Psoas muscle (tissue), 8 donors: ENCODE data around the gene TEAD1. TPM values are rescaled to one million over a fixed set of nuclear protein-coding genes. Genes with fewer than 3 reads are reported as not detected.

ENCODE experiments used
- ATAC-seq, 4 donors: fragments of 200-7000 bp; cut with Tn5 transposase; one replicate each; pipeline ENCODE4 v1.9.1; 2020; ENCODE audit warnings: moderate library complexity in 3 of 4, mild to moderate bottlenecking in 2 of 4
- DNase-seq, 2 donors: peaks; one replicate each; pipeline ENCODE4 v3.0.0-alpha.2; 2020
- H3K27ac ChIP-seq: fragments of 200-600 bp; one replicate; pipeline ENCODE4 v1.8.0; 2022
- H3K27me3 ChIP-seq, 3 donors: fragments of 200-600 bp in 1 of 3; one replicate each; pipeline versions ENCODE4 v1.6.1 to v1.8.0; 2013 to 2022; ENCODE audit warnings: low read length in 2 of 3, mild to moderate bottlenecking in 2 of 3, moderate library complexity in 1 of 3; ENCODE audit not compliant: insufficient read depth in 3 of 3
- H3K36me3 ChIP-seq, 2 donors: fragments of 200-600 bp in 1 of 2; one replicate each; pipeline versions ENCODE4 v1.6.1 to v1.8.0; 2013 to 2022; ENCODE audit warnings: low read depth in 1 of 2, mild to moderate bottlenecking in 1 of 2, moderate library complexity in 1 of 2; ENCODE audit not compliant: insufficient read depth in 1 of 2
- H3K4me1 ChIP-seq: fragments of 200-600 bp; one replicate; pipeline ENCODE4 v1.8.0; 2022
- H3K4me3 ChIP-seq: fragments of 200-600 bp; one replicate; pipeline ENCODE4 v1.8.0; 2022; ENCODE audit warnings: mild to moderate bottlenecking
- H3K9me3 ChIP-seq: fragments of 200-600 bp; one replicate; pipeline ENCODE4 v1.8.0; 2022
- WGBS, 3 donors: extraction: QIAGEN DNeasy Blood & Tissue Kit; methylation state at CpG; one replicate each; pipeline versions ENCODE4 v1.1.6 to v1.1.7; 2013; 5-methylcytosine and 5-hydroxymethylcytosine counted together
- intact Hi-C, 2 donors: fragments of 100-400 bp; cut with DNase I; formaldehyde crosslinking; loops; one replicate each; pipeline versions ENCODE4 v1.11.0 to v1.14.2; 2022
- polyA plus RNA-seq, 3 donors: library from polyadenylated mRNA; stranded (reverse); fragments of 200-250 nt; gene quantifications; one replicate each; pipeline ENCODE4 v1.2.3, GENCODE V29; 2013
- total RNA-seq, 4 donors: library from RNA; stranded (reverse); fragmentation: NEBNext Ultra II Directional in 2 of 4; extraction: Animal tissue kit (Norgen Biotek cat#: 25700) in 2 of 4; gene quantifications; one replicate each; pipeline versions ENCODE4 v1.2.1 to v1.2.4, GENCODE V29; 2021 to 2023
- TF ChIP-seq, protein P1 (sequence below): fragments of 200-600 bp; IDR thresholded peaks from one replicate; pipeline ENCODE4 v1.8.0; 2022; ENCODE audit warnings: antibody characterized with exemption
- donor health status: healthy with polysubstance abuse.
- donor health status: DM: no; HTN: no; CAD: no; lungs with moderate emphysema.
- donor health status: Bipolar disorder and iron deficiency.
- donor health status: healthy.
- donor health status: DM: yes; HTN: yes; CAD: no.
- donor health status: DM: no; HTN: no; CAD: no.
- donor health status: DM: no; HTN: no; CAD: no.
- donor health status: DM: yes; HTN: yes; CAD: no.

The TEAD1 gene
- total and polyA plus RNA-seq, 7 donors: 11.3 to 178 (median 112) TPM

DNA sequence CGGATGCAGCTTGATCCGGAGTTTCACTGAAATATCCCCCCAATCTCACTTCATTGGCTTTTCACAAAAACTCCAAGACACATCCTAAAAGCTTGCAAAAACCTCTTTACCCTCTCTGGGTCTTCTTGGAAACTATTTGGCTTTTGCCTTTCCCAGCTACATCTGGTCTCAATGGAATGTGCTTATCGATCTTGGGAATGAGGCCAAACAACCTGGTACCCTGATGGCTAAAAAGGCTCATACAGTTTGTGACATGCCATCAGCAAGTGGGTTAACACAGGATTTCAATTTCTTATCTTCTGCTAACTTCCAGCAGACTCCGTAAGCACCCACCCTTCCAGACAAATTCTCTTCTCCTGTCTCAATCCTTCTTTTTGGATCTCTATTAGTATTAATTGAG, 45.9 kb upstream of the TEAD1 start:
- intact Hi-C loops: no loop called here
- DNase-seq (no peak), ATAC-seq (no peak)
- TF ChIP-seq, protein P1, sequence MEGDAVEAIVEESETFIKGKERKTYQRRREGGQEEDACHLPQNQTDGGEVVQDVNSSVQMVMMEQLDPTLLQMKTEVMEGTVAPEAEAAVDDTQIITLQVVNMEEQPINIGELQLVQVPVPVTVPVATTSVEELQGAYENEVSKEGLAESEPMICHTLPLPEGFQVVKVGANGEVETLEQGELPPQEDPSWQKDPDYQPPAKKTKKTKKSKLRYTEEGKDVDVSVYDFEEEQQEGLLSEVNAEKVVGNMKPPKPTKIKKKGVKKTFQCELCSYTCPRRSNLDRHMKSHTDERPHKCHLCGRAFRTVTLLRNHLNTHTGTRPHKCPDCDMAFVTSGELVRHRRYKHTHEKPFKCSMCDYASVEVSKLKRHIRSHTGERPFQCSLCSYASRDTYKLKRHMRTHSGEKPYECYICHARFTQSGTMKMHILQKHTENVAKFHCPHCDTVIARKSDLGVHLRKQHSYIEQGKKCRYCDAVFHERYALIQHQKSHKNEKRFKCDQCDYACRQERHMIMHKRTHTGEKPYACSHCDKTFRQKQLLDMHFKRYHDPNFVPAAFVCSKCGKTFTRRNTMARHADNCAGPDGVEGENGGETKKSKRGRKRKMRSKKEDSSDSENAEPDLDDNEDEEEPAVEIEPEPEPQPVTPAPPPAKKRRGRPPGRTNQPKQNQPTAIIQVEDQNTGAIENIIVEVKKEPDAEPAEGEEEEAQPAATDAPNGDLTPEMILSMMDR: no peak
- peaks cover 12% of the 10 kb centered on the region for H3K9me3 ChIP-seq
- H3K4me1 ChIP-seq: no peaks in the 10 kb centered on the region
- no peak overlapping the region for H3K27ac ChIP-seq
- H3K4me3 ChIP-seq: no peak overlapping the region
- no peaks in the 10 kb centered on the region for H3K27me3 ChIP-seq
- H3K36me3 ChIP-seq: no peaks in the 10 kb centered on the region
- WGBS, 3 donors: 67 to 77% (median 74%) methylated on average over 4 of the region's 4 CpGs

DNA sequence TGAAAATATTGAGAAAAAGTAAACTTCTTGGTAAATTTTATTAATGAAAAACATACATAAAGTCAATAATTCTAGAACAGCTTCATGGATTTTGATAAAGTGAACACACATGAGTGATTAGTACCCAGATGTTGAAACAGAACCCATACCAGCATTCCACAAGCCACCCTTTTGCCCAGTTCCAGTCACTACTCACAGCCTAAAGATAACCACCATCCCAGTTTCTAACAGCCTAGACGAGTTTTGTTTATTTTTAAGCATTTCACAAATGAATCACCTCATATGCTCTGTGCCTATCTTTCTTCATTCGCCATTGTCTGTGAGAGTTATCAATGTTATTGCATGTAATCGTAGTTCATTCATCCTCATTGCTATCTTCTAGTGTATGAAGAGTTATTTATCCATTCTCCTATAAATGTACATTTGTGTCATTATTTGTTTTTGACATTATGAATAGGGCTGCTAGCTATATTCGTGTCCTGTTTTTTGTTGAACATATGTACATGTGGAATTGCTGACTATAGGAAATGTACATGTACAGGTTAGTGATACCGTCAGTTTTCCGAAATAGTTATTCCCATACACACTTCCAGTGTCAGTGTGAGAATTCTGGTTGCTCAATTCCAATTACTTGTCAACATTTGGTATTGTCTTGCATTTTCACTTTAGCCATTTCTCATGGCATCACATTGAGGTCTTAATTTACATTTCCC, 44.5 kb upstream of the TEAD1 start:
- Histone ChIP-seq H3K27ac (no peak overlapping the region), H3K9me3 (peaks cover 2% of the 10 kb centered on the region), H3K36me3 (no peaks in the 10 kb centered on the region), H3K27me3 (no peaks in the 10 kb centered on the region), H3K4me3 (no peak overlapping the region), H3K4me1 (no peaks in the 10 kb centered on the region)
- DNase-seq: no peak
- 92 to 93% (median 93%) methylated on average over 6 of the region's 6 CpGs for WGBS, 3 donors
- intact Hi-C loops: no loop called here
- ATAC-seq: no peak
- TF ChIP-seq, protein P1: no peak

DNA sequence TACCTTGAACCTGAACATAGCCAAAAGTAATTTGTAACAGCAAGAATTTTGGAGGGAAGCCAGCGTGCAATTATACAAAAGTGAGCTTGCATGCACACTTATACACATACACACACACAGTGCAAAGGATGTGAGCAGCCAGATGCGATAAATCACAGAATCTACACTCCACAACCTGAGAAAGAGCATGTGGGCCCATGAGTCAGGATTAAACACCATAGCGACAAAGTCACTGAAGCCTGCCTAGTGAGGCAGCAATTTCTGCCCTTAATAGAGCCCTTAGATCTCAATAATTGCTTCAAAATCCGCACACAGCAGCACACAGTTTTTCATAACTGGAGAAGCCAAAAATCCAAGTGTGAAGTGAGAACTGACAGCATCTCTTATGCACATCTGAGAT, 42.6 kb upstream of the TEAD1 start:
- Histone ChIP-seq H3K27me3 (no peaks in the 10 kb centered on the region), H3K27ac (no peak overlapping the region), H3K36me3 (no peaks in the 10 kb centered on the region), H3K4me3 (no peak overlapping the region), H3K9me3 (no peaks in the 10 kb centered on the region), H3K4me1 (no peaks in the 10 kb centered on the region)
- ATAC-seq: no peak
- no peak for DNase-seq
- WGBS, 3 donors: 91 to 95% (median 92%) methylated on average over 4 of the region's 4 CpGs
- intact Hi-C loops: no loop called here
- TF ChIP-seq, protein P1: no peak

DNA sequence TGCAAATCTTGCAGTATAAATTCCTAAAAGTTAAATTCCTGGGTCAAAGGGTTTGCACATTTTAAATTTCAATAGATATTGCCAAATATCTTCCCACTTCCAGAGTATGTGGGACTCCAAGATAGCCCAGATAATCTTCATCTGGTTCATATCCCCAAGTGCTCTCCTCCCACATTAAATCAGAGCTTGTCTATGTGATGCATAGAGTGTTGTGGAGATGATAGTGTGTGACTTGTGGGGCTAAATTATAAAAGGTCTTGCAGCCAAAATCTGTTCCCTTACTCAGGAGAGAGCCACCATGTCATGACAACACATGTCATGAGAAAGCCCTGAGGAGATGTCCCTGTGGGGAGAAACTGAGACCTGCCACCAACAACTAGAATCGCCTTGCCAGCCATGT, 39.9 kb upstream of the TEAD1 start:
- Histone ChIP-seq H3K4me1 (no peaks in the 10 kb centered on the region), H3K9me3 (no peaks in the 10 kb centered on the region), H3K27ac (no peak overlapping the region), H3K27me3 (no peaks in the 10 kb centered on the region), H3K36me3 (no peaks in the 10 kb centered on the region), H3K4me3 (no peak overlapping the region)
- ATAC-seq (no peak), DNase-seq (no peak)
- intact Hi-C loops: no loop called here
- TF ChIP-seq, protein P1: no peak
- WGBS, 3 donors: 98 to 100% (median 100%) methylated on average over 1 of the region's 1 CpG

DNA sequence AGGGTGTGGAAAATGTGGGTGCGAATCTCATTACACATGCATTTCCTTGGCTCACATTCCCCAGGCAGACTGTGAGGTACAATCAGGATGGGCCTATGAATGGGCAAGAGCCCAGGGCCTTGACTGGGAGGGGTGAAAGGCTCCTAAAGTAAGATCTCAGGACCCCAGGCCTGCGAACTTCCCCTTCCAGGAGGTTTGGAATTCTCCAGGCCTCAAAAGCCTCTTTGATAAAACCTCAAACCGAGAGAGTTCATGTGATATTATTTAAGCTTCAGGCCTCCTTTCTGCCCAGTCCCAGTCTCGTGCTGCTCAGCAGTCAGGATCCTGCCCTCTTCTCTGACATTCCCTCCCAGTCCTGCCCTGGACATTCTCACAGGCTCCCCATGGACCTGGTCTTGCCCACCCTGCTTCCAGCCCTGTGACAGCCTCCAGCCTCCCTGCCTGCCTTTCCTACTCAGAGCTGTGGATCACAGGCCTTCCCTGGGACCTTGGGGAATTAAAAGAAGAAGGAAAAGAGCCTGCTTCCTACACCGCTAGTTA, 37.3 kb upstream of the TEAD1 start:
- DNase-seq (no peak), ATAC-seq (no peak)
- H3K27ac ChIP-seq: no peak overlapping the region
- no peaks in the 10 kb centered on the region for H3K9me3 ChIP-seq
- H3K36me3 ChIP-seq: no peaks in the 10 kb centered on the region
- no peaks in the 10 kb centered on the region for H3K4me1 ChIP-seq
- 66 to 82% (median 80%) methylated on average over 5 of the region's 5 CpGs for WGBS, 3 donors
- H3K27me3 ChIP-seq: no peaks in the 10 kb centered on the region
- intact Hi-C loops: no loop called here
- TF ChIP-seq, protein P1: no peak
- H3K4me3 ChIP-seq: no peak overlapping the region
